NB4 (cell line): ENCODE data around the gene NFS1.

Source experiments
- MYC ChIP-seq: IDR thresholded peaks from 2 replicates; pipeline ENCODE4 v1.6.1; 2011; ENCODE audit warnings: low read depth, low read length
- POLR2A ChIP-seq: IDR thresholded peaks from 2 replicates; pipeline ENCODE4 v1.6.1; 2011; ENCODE audit warnings: mild to moderate bottlenecking; ENCODE audit not compliant: insufficient read length; ENCODE audit errors: extremely low read depth
- TF ChIP-seq, protein P1 (sequence below): IDR thresholded peaks from one replicate; pipeline ENCODE4 v1.5.1; 2012; ENCODE audit warnings: low read depth, low read length
- TF ChIP-seq, protein P2 (sequence below): IDR thresholded peaks from 2 replicates; pipeline ENCODE4 v1.6.1; 2011; ENCODE audit warnings: low read depth, low read length

DNA sequence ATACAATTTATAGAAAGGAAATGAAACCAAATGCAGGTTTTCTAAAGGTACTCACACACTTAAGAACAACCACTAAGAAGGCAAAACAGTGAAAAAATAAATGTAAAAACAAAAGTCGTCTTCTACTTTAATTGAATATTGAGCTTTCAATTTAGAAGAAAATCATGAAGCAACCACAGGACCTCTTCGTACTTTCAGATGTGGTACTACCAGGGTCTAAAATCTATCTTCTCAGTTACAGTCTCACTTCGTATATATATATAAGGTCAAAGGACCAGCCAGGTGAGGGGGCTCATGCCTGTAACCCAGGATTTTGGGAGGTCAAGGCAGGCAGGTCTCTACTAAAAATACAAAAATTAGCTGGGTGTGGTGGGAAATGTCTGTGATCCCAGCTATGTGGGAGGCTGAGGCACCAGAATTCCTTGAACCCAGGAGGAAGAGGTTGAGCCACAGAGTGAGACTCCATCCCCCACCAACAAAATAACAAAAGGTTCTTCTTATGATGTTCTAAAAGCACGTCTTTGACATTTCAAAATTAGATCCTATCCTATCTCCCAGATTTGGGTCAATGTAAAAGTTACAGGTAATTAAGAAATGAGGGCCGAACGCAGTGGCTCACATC is 12.5 kb upstream of the NFS1 start:
- TF ChIP-seq POLR2A (no peak), MYC (no peak)
- TF ChIP-seq, protein P1, sequence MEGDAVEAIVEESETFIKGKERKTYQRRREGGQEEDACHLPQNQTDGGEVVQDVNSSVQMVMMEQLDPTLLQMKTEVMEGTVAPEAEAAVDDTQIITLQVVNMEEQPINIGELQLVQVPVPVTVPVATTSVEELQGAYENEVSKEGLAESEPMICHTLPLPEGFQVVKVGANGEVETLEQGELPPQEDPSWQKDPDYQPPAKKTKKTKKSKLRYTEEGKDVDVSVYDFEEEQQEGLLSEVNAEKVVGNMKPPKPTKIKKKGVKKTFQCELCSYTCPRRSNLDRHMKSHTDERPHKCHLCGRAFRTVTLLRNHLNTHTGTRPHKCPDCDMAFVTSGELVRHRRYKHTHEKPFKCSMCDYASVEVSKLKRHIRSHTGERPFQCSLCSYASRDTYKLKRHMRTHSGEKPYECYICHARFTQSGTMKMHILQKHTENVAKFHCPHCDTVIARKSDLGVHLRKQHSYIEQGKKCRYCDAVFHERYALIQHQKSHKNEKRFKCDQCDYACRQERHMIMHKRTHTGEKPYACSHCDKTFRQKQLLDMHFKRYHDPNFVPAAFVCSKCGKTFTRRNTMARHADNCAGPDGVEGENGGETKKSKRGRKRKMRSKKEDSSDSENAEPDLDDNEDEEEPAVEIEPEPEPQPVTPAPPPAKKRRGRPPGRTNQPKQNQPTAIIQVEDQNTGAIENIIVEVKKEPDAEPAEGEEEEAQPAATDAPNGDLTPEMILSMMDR, result no peak
- TF ChIP-seq, protein P2, sequence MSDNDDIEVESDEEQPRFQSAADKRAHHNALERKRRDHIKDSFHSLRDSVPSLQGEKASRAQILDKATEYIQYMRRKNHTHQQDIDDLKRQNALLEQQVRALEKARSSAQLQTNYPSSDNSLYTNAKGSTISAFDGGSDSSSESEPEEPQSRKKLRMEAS, result no peak
